Brain microvascular endothelial cell (primary cell): ENCODE data around the gene RNF169.
A peak's percentile ranks its signal among the peaks of the same experiment; 100 is the strongest.

Experiments used
- DNase-seq: peaks from one replicate; pipeline ENCODE4 v3.0.0-alpha.2; 2020
- H3K27ac ChIP-seq: fragments of 250-450 bp; sonication (Bioruptor Pico); 2 replicates; pipeline ENCODE4 v1.5.1; 2020; ENCODE audit warnings: mild to moderate bottlenecking, moderate library complexity
- H3K27me3 ChIP-seq: fragments of 250-450 bp; sonication (Bioruptor Pico); replicated peaks from 2 replicates; pipeline ENCODE4 v1.5.1; 2020; ENCODE audit warnings: mild to moderate bottlenecking
- H3K36me3 ChIP-seq: fragments of 250-450 bp; sonication (Bioruptor Pico); replicated peaks from 2 replicates; pipeline ENCODE4 v1.5.1; 2020; ENCODE audit warnings: mild to moderate bottlenecking
- H3K4me3 ChIP-seq: 2 replicates; pipeline ENCODE4 v1.5.1; 2011; ENCODE audit warnings: low read depth, mild to moderate bottlenecking, control low read depth, low read length, moderate library complexity
- in situ Hi-C: cut with HindIII; loops from 2 replicates; pipeline ENCODE4 v1.10.0; 2017; ENCODE audit warnings: low sequenced_read_pairs, low pct_ligation_motif_present
- TF ChIP-seq, protein P1 (sequence below): IDR thresholded peaks from 2 replicates; pipeline ENCODE4 v1.5.1; 2011; ENCODE audit warnings: low read depth, mild to moderate bottlenecking, moderate library complexity, low read length, control low read depth, inconsistent platforms; ENCODE audit errors: missing control alignments

Gene RNF169

DNA sequence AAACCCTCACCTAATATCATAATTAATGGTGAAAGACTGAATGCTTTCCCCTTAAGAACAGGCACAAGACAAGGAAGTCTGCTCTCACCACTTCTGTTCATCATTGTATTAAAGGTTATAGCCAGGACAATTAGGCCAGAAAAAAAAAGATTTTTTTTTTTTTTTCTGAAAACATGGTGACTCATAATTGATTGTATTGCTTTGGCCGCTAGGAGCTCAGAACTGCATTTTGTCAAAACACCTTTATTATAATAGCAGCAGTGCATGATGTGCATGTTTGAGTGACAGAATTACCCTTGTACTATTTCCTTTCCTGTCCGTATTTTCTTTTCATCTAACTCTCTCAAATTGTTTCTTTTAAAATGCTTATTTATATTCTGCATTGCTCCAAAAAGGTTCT is 98.1 kb downstream of the RNF169 start:
- no peak for DNase-seq

DNA sequence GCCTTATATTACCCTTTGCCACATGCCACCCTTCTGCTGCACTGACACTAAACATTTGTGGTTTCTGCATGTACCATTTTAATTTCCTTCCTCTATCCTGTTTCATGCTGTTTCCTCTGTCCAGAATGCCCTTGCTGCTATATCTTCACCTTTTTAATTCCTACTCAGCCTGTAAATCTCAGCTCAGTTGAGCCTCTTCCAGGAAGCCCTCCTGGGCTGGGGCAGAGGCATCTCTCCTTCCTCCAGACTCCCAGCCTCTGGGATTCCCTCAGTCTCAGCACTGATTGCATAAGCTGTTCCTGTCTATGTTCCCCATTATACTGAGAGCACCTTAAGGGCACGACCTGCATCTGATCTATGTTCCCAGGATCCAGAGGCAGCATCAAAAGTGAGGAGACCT is 98.7 kb downstream of the RNF169 start:
- H3K4me3 ChIP-seq, result no peak overlapping the region
- TF ChIP-seq, protein P1, sequence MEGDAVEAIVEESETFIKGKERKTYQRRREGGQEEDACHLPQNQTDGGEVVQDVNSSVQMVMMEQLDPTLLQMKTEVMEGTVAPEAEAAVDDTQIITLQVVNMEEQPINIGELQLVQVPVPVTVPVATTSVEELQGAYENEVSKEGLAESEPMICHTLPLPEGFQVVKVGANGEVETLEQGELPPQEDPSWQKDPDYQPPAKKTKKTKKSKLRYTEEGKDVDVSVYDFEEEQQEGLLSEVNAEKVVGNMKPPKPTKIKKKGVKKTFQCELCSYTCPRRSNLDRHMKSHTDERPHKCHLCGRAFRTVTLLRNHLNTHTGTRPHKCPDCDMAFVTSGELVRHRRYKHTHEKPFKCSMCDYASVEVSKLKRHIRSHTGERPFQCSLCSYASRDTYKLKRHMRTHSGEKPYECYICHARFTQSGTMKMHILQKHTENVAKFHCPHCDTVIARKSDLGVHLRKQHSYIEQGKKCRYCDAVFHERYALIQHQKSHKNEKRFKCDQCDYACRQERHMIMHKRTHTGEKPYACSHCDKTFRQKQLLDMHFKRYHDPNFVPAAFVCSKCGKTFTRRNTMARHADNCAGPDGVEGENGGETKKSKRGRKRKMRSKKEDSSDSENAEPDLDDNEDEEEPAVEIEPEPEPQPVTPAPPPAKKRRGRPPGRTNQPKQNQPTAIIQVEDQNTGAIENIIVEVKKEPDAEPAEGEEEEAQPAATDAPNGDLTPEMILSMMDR, result no peak
- no peak for DNase-seq
- in situ Hi-C loops, result no loop called here
- no peaks in the 10 kb centered on the region for H3K27me3 ChIP-seq
- no peak overlapping the region for H3K27ac ChIP-seq
- peaks cover 19% of the 10 kb centered on the region for H3K36me3 ChIP-seq

More for the DNA sequence above, 98.1 kb downstream of the RNF169 start:
- peaks cover 24% of the 10 kb centered on the region for H3K36me3 ChIP-seq
- H3K27ac ChIP-seq, result no peak overlapping the region
- in situ Hi-C loops, result no loop called here
- TF ChIP-seq, protein P1, result peak; percentile 36
- H3K4me3 ChIP-seq, result no peak overlapping the region
- H3K27me3 ChIP-seq, result no peaks in the 10 kb centered on the region

DNA sequence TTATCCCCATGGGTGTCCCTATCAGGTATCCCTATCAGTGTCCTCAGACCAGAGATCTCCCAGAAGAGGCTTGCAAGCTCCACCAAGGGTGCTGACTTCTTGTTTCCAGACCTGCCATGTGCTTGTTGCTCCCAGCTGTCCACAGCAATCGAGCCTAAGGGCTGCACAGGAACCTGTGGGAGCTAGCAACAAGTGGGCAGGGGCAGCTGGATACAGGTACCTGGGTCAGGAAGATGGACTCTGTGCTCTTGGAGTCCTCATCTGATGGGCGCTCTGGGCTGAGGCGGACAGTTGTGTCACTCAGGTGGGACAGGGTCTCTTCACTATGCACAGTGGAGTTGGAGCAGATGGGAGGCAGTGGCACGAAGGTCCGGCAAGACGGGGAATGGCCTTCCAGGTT is 99.2 kb downstream of the RNF169 start:
- in situ Hi-C loops, result no loop called here
- Histone ChIP-seq H3K27me3 (no peaks in the 10 kb centered on the region), H3K4me3 (no peak overlapping the region), H3K27ac (no peak overlapping the region), H3K36me3 (peaks cover 15% of the 10 kb centered on the region)
- DNase-seq, result no peak
- TF ChIP-seq, protein P1, result no peak

DNA sequence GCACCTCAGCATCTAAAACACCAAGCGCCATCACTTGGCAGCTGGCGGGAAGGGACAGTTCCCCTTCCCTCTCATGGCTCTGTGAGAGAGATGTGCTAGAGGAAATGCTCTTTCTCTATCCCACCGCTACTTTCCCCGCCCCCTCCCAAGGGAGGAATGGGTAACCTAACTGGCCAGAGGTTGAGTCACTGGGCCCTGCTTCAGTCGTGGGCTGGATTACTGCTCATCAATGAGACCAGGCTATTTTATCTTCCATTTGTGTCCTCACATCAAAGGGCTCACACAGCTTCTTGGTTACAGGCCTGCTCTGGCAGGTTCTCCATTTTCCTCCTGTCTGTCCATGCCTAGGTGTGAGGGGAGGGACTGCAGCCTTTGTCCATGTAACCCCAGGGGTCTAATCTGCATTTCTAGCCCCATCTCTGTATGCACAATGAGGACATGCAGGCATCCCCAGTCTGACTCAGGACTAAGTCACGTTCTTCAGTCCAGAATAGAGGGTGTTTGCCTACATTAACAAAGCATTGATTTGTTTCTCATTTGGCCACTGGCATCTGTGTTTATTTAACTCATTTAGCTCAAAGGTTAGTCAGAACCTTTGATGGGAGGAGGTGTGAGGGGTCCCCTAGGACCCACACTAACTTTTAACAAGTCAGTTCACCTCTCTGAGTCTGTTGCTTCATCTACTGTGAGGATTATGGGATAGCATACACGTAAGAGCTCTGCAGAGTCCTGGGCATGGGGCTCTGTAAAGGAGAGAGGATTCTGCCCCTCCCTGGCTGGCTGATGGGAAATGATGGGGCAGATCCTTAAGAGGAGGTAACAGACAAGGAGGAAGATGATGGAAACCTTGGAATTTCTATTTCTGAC is 101.1 kb downstream of the RNF169 start:
- TF ChIP-seq, protein P1, result no peak
- peaks cover 7% of the 10 kb centered on the region for H3K36me3 ChIP-seq
- DNase-seq, result peak; percentile 72
- H3K27me3 ChIP-seq, result no peaks in the 10 kb centered on the region
- H3K27ac ChIP-seq, result peak overlapping the region; percentile 45
- H3K4me3 ChIP-seq, result no peak overlapping the region
- in situ Hi-C loops, result no loop called here

DNA sequence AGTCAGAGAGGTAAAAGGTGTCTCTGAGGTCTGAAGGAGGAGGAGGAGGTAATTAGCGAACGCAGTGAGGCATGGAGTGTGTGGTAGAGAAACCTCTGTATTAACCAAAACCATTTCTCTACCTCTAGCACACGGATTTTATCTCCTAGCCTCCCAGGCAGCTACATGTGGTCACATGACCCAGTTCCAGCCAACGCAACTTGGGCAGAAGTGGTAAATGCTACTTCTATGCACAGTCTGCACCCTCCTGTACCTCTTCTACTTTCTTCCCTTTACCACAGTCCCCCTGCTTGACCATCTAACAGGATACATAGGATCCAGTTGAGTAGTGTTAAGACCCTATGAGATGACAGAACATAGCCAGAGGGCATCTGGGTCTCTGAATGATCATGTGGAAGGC is 104.6 kb downstream of the RNF169 start:
- H3K36me3 ChIP-seq, result peaks cover 7% of the 10 kb centered on the region
- H3K27ac ChIP-seq, result no peak overlapping the region
- TF ChIP-seq, protein P1, result no peak
- no peak for DNase-seq
- H3K27me3 ChIP-seq, result no peaks in the 10 kb centered on the region
- no peak overlapping the region for H3K4me3 ChIP-seq
- in situ Hi-C loops, result no loop called here

DNA sequence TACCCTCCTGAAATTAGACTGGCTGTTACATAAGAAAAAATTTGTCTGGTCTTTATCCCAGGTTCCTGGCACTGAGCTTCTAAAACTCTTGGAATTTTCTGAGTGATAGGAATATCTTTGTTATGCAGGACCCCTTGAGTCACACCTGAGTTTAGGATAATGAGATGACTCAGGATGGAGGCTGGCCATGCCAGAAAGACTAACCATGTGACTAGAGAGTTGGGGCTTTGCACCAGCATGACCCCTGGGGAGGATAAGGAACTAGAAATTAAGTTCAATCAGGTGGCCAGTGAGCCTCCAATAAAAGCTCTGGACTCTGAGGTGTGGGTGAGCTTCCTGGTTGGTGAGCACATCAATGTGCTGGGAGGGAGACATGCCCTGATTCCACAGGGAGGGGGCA is 112.1 kb downstream of the RNF169 start:
- no peak overlapping the region for H3K4me3 ChIP-seq
- no peak overlapping the region for H3K27ac ChIP-seq
- no peaks in the 10 kb centered on the region for H3K27me3 ChIP-seq
- in situ Hi-C loops, result no loop called here
- H3K36me3 ChIP-seq, result peaks cover 13% of the 10 kb centered on the region
- no peak for DNase-seq
- TF ChIP-seq, protein P1, result no peak
